ENCODE measurements around the gene MED13.

- no peak for TF ChIP-seq POLR2A (IDR thresholded peaks at IDR 0.05)
- TF ChIP-seq, protein P1, sequence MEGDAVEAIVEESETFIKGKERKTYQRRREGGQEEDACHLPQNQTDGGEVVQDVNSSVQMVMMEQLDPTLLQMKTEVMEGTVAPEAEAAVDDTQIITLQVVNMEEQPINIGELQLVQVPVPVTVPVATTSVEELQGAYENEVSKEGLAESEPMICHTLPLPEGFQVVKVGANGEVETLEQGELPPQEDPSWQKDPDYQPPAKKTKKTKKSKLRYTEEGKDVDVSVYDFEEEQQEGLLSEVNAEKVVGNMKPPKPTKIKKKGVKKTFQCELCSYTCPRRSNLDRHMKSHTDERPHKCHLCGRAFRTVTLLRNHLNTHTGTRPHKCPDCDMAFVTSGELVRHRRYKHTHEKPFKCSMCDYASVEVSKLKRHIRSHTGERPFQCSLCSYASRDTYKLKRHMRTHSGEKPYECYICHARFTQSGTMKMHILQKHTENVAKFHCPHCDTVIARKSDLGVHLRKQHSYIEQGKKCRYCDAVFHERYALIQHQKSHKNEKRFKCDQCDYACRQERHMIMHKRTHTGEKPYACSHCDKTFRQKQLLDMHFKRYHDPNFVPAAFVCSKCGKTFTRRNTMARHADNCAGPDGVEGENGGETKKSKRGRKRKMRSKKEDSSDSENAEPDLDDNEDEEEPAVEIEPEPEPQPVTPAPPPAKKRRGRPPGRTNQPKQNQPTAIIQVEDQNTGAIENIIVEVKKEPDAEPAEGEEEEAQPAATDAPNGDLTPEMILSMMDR (IDR thresholded peaks at IDR 0.05): no peak
Measured at GRCh38 chr17:61907361-61907760, 157.7 kb downstream of the MED13 start.

Data from gastroesophageal sphincter (tissue), 3 donors.